T47D (cell line): ENCODE measurements around the gene ZNF736.
"Not testable (repeated sequence)": the region's sequence is repeated elsewhere in the genome, so short reads cannot be mapped to it uniquely, and the experiment has no call there.

ENCODE experiments used
- DNase-seq, 2 experiments: peaks; one replicate each; pipeline versions ENCODE4 v3.0.0 to v3.0.0-alpha.2; 2011 to 2012; ENCODE audit warnings: low read depth in 1 of 2, low spot score in 1 of 2
- JUND ChIP-seq: IDR thresholded peaks from 2 replicates; pipeline ENCODE4 v1.6.1; 2012; ENCODE audit warnings: low read depth
- in situ Hi-C: cut with HindIII; loops from 2 replicates; pipeline ENCODE4 v1.10.0; 2016; ENCODE audit warnings: low sequenced_read_pairs, low pct_unique_long_range_greater_than_20kb

The ZNF736 gene

GRCh38 chr7:64313740-64314491 is at the start of gene ZNF736:
TSS of gene ZNF736 (plus strand) at chr7:64313961. CDS start at chr7:64314151, 190 bp downstream.
- TF ChIP-seq JUND: no peak
- in situ Hi-C loops: no loop called here
- DNase-seq: peak; percentile 77 to 99

DNA sequence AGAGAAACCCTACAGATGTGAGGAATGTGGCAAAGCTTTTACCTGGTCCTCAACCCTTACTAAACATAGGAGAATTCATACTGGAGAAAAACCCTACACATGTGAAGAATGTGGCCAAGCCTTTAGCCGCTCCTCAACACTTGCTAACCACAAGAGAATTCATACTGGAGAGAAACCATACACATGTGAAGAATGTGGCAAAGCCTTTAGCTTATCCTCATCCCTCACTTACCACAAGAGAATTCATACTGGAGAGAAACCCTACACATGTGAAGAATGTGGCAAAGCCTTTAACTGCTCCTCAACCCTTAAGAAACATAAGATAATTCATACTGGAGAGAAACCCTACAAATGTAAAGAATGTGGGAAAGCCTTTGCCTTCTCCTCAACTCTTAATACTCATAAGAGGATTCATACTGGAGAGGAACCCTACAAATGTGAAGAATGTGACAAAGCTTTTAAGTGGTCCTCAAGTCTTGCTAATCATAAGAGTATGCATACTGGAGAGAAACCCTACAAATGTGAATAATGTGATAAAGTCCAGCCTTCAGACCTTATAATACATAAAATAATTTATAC is 47.3 kb upstream of the ZNF736 start:
- in situ Hi-C loops: no loop called here
- no peak for TF ChIP-seq JUND

GRCh38 chr7:64277630-64278029 is 36.1 kb upstream of the ZNF736 start:
- in situ Hi-C loops: no loop called here
- TF ChIP-seq JUND: no peak
- DNase-seq: no peak

More for the DNA sequence above, 47.3 kb upstream of the ZNF736 start:
- DNase-seq: no peak

DNA sequence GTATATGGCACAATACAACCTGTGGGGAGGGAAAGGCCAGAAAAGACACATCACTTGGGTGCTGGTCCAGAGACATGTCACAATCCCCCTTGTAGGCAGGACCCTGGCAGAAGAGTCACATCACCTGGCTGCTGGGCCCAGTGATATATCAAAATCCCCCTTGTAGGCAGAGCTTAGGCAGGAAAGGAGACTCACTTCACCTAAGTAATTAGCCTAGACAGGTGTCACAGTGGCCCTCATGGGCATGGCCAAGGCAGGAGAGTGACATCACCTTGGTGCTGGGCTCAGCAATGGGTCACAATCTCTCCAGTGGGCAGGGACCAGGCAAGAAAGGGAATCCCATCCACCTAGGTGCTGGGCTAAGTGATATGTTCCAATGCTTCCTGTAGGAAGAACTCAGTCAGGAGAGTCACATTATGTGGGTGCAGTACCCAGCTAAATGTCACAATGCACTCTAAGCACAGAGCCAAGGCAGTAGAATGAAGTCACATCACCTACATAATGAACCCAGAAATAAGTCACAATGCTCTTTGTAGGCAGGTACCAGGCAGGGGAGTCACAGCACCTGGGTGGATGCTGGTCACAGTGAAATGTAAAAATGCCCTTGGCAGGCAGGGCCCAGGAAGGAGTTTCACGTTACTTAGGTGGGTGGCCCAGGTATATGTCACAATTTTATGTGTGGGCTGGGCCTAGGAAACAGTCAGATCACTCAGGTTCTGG is 18.9 kb upstream of the ZNF736 start:
- in situ Hi-C loops: no loop called here
- no peak for DNase-seq
- TF ChIP-seq JUND: no peak

GRCh38 chr7:64297418-64297817 is 16.3 kb upstream of the ZNF736 start:
- in situ Hi-C loops, DNase-seq: not testable (repeated sequence)

DNA sequence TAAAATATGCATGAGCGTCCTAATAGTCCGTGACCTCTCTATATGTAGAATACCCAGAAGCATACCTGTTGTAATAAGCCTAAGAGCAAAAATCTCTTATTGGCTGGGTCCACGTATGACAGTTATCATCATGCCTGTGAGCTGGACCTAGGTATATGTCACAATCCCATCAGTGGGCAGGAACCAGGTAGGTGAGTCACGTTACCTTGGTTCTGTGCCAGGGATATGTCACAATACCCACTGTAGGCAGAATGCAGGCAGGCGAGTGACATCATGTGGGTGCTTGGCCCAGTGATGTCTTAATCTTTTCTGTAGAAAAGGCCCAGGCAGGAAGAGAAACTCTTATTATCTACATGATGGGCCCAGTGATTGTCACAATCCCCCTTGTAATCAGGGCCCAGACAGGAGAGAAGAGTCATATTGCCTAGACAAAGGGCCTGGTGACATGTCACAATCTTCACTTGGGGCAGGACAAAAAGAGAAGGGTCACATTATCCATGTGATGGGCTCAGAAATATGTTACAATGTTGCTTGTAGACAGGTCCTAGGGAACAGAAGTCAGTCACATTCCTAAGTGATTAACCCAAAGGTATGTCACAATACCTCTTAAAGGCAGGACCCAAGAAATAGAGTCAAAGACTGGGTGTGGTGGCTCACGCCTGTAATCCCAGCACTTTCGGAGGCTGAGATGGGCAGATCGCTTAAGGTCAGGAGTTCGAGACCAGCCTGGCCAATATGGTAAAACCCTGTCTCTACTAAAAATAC is 12.9 kb upstream of the ZNF736 start:
- in situ Hi-C loops: no loop called here
- DNase-seq: peak in 1 of 2 experiments; percentile 62
- no peak for TF ChIP-seq JUND

DNA sequence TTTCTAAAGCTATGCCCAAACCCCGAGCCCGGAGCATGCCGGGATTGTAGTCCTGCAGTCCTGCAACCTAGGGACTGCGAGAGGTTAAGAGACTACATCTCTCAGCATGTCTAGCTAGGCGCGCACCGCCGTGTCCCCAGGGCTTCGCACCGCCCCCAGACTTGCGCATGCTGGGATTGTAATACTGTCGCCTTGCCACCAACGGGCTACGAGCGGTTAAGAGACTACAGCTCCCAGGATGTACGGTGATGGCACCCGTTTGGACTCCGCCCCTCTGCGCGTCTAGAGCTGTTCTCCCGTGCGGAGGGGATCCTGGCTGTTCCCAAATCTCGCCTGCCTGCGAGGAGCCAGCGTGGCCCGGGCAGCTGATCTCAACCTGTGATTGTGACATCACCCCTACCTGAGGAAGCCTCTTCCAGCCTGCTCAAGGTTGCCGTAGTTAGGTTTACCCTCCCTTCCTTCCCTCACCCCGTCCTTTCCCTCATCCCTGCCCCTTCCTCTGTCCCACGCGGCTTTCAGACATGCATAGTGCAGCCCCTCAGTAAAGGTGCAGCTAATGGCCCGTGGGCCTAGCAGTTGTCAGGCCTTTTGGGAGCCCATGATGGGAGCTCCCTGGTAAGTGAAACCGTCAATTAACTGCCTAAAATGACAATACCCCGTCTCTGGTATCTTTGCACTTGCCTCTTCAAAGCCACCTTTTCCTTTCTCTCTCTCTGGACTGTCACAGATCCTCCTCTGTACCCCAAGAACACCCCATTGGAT is 6.3 kb upstream of the ZNF736 start:
- TF ChIP-seq JUND: no peak
- peak; percentile 62 to 100 for DNase-seq
- in situ Hi-C loops: no loop called here

DNA sequence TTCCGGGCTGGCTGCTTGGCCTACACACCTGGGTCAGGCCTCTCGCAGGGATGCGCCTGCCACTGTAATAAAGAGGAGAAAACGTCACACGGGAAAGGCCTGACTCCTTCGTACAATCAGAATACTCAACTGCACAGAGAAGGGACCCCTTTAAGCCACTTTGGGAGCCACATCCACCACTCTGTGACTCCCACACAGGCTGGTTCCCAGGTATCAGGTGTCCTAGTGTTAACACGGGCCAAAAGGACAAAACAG is 5.8 kb upstream of the ZNF736 start:
- TF ChIP-seq JUND: no peak
- in situ Hi-C loops: no loop called here
- no peak for DNase-seq

DNA sequence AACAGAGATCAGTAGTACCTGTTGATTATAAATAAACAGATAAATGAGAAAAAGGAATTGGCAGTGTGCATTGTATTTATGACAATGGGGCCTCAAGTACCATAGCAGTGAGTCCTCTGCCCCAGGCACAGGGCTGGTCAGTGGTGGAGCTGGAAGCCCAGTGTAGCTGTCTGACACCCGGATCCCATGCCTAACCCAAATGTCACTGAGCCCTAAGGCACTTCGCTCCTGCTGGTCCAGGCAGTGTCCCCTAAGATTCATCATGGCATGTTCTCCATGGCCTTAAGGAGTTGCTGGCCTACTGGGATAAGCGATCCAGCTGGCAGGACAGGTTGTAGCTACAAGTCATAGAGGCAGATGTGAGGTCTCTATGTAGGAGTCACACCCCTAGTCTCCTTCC is 3.3 kb upstream of the ZNF736 start:
- DNase-seq: no peak
- no peak for TF ChIP-seq JUND
- in situ Hi-C loops: no loop called here

DNA sequence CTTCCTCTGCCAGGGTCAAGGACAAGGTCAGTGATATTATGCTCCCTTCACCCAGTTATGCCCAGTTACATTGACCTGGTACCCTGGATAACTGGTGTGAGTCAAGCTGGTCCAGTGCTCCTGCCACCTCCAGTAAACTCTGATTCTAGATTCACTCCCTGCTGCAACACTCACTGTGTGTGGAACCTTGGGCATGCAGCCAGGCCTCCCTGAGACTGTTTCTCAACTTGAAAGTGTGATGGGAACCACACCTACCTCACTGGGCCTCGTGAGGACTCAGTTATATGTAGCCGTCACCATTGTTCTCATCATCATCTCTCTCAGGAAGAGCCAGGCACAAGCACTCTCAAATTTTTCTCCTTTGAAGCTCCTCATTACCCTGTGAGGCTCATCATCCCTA is 935 bp upstream of the ZNF736 start:
- no peak for TF ChIP-seq JUND
- no peak for DNase-seq
- in situ Hi-C loops: no loop called here

GRCh38 chr7:64314566-64314965 is 805 bp downstream of the ZNF736 start:
- in situ Hi-C loops: no loop called here
- peak in 1 of 2 experiments; percentile 20 for DNase-seq
- TF ChIP-seq JUND: no peak

GRCh38 chr7:64316031-64316742 is 2.4 kb downstream of the ZNF736 start:
- DNase-seq, in situ Hi-C loops: not testable (repeated sequence)
